Tibial nerve (tissue), 4 donors: ENCODE data around the gene DCXR. TPM values are rescaled to one million over a fixed set of nuclear protein-coding genes. Genes with fewer than 3 reads are reported as not detected.

Source experiments
- DNase-seq, 2 donors: peaks; one replicate each; pipeline ENCODE4 v3.0.0-alpha.2; 2019; ENCODE audit warnings: low spot score in 2 of 2
- H3K27ac ChIP-seq, 4 donors: fragments of 200-600 bp; sonication (generic) in 3 of 4; one replicate each; pipeline ENCODE4 v1.5.1; 2017 to 2019; ENCODE audit warnings: mild to moderate bottlenecking in 1 of 4
- H3K27me3 ChIP-seq, 2 donors: fragments of 200-600 bp; sonication (generic) in 1 of 2; one replicate each; pipeline versions ENCODE4 v1.5.1 to v1.6.0; 2017 to 2019
- H3K36me3 ChIP-seq, 3 donors: fragments of 200-600 bp; sonication (generic); one replicate each; pipeline ENCODE4 v1.5.1; 2018 to 2019
- H3K4me1 ChIP-seq, 4 donors: fragments of 200-600 bp; sonication (generic) in 3 of 4; one replicate each; pipeline ENCODE4 v1.5.1; 2017 to 2019
- H3K4me3 ChIP-seq, 4 donors: fragments of 200-600 bp; sonication (generic) in 3 of 4; one replicate each; pipeline ENCODE4 v1.5.1; 2017 to 2019; ENCODE audit warnings: mild to moderate bottlenecking in 1 of 4, moderate library complexity in 1 of 4
- H3K9me3 ChIP-seq, 4 donors: fragments of 200-600 bp; sonication (generic) in 3 of 4; one replicate each; pipeline ENCODE4 v1.5.1; 2017 to 2019
- EP300 ChIP-seq, 2 donors: sonication (generic); formaldehyde crosslinking; IDR thresholded peaks; one replicate each; pipeline ENCODE4 v1.6.1; 2017; ENCODE audit warnings: antibody characterized with exemption in 2 of 2, mild to moderate bottlenecking in 1 of 2
- POLR2A ChIP-seq, 2 donors: fragments of 450-650 bp; IDR thresholded peaks; one replicate each; pipeline ENCODE4 v1.6.1; 2017; ENCODE audit warnings: antibody characterized with exemption in 2 of 2, mild to moderate bottlenecking in 2 of 2, moderate library complexity in 2 of 2
- WGBS, 2 donors: methylation state at CpG; one replicate each; pipeline ENCODE4 v1.1.5; 2018; 5-methylcytosine and 5-hydroxymethylcytosine counted together
- total RNA-seq, 4 donors: library from RNA; depleted of rRNA; stranded (reverse); fragments of >200 nt; gene quantifications; one replicate each; pipeline ENCODE4 v1.1.0, GENCODE V29; 2016
- TF ChIP-seq, protein P1 (sequence below), 5 experiments: fragments of 200-600 bp in 3 of 5; fragments of 450-650 bp in 2 of 5; sonication (generic) in 3 of 5; IDR thresholded peaks; one replicate each; pipeline ENCODE4 v1.5.1; 2016 to 2019; ENCODE audit warnings: antibody characterized with exemption in 5 of 5, mild to moderate bottlenecking in 3 of 5, moderate library complexity in 2 of 5

The DCXR gene
- total RNA-seq, 4 donors from 2014 or later: 236 to 347 (median 269) TPM

GRCh38 chr17:81991684-81992305 is 45.7 kb downstream of the DCXR start:
- Histone ChIP-seq H3K27ac (peak overlapping the region in 2 of 4 donors; percentile 33 to 71), H3K9me3 (no peaks in the 10 kb centered on the region), H3K4me3 (peak overlapping the region in 2 of 4 donors; percentile 19 to 26), H3K36me3 (peaks cover 0 to 41% (median 0%) of the 10 kb centered on the region in 3 donors), H3K27me3 (no peaks in the 10 kb centered on the region), H3K4me1 (peaks cover 0 to 51% (median 27%) of the 10 kb centered on the region in 4 donors)
- TF ChIP-seq POLR2A (IDR thresholded peaks at IDR 0.05) (no peak), EP300 (IDR thresholded peaks at IDR 0.05) (peak in 1 of 2 donors; percentile 39)
- TF ChIP-seq, protein P1, sequence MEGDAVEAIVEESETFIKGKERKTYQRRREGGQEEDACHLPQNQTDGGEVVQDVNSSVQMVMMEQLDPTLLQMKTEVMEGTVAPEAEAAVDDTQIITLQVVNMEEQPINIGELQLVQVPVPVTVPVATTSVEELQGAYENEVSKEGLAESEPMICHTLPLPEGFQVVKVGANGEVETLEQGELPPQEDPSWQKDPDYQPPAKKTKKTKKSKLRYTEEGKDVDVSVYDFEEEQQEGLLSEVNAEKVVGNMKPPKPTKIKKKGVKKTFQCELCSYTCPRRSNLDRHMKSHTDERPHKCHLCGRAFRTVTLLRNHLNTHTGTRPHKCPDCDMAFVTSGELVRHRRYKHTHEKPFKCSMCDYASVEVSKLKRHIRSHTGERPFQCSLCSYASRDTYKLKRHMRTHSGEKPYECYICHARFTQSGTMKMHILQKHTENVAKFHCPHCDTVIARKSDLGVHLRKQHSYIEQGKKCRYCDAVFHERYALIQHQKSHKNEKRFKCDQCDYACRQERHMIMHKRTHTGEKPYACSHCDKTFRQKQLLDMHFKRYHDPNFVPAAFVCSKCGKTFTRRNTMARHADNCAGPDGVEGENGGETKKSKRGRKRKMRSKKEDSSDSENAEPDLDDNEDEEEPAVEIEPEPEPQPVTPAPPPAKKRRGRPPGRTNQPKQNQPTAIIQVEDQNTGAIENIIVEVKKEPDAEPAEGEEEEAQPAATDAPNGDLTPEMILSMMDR (IDR thresholded peaks at IDR 0.05): peak in 1 of 5 experiments; percentile 17
- WGBS, 2 donors: 33% methylated on average over 15 to 28 of the region's 31 CpGs
- peak in 1 of 2 donors; percentile 41 for DNase-seq

DNA sequence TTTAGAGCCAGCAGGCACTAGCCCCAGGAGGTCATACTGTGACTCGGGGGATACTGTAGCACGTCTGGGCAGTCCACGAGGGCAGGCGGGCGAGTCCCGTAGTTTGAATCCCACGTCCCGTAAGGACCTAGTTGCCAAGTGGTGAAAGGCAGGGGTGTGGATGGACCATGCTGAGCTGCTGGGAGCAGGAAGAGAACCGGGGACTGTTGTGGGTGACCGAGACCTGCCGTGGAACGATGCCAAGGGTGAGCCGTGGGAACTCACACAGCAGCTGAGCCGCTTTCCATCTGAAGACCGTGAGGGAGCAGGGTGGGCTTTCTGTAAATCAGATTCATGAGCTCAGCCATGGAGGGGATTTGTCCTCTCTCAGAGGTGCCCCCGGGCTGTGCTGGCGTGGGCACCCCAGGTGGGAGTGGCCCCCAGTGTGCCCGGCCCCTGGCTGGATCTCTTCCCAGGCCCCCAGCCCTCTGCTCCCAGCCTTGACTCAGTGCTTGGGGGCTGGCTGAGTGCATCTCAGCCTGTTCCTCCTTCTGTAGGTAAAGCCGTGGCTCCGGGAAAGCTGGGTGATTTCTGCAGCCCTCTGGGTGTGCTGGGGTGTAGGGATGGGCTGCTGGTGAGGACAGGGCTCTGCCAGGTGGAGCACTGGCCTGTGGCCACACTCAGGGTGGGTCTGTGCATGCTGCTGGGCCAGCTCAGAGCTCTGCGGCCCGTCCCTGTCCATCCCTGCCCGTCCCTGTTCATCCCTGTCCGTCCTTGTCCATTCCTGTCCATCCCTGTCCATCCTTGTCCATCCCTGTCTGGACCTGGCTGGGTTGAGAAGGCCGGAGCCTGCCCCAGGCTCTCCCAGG is 46.4 kb downstream of the DCXR start:
- no peaks in the 10 kb centered on the region for H3K27me3 ChIP-seq
- peaks cover 0 to 51% (median 27%) of the 10 kb centered on the region in 4 donors for H3K4me1 ChIP-seq
- H3K36me3 ChIP-seq: peaks cover 0 to 41% (median 0%) of the 10 kb centered on the region in 3 donors
- WGBS, 2 donors: 82 to 87% methylated on average over 20 to 21 of the region's 25 CpGs
- H3K27ac ChIP-seq: peak overlapping the region in 2 of 4 donors; percentile 33 to 71
- DNase-seq: no peak
- H3K4me3 ChIP-seq: peak overlapping the region in 1 of 4 donors; percentile 26
- no peaks in the 10 kb centered on the region for H3K9me3 ChIP-seq
- TF ChIP-seq POLR2A (IDR thresholded peaks at IDR 0.05) (no peak), EP300 (IDR thresholded peaks at IDR 0.05) (no peak)
- TF ChIP-seq, protein P1 (IDR thresholded peaks at IDR 0.05): no peak

GRCh38 chr17:81987161-81987770 is 50.2 kb downstream of the DCXR start:
- WGBS, 2 donors: 87 to 92% methylated on average over 26 of the region's 26 CpGs
- Histone ChIP-seq H3K4me3 (no peak overlapping the region), H3K4me1 (peaks cover 0 to 16% (median 10%) of the 10 kb centered on the region in 4 donors), H3K27ac (no peak overlapping the region), H3K36me3 (peaks cover 0 to 70% (median 0%) of the 10 kb centered on the region in 3 donors), H3K9me3 (no peaks in the 10 kb centered on the region), H3K27me3 (no peaks in the 10 kb centered on the region)
- no peak for DNase-seq
- TF ChIP-seq POLR2A (IDR thresholded peaks at IDR 0.05) (no peak), EP300 (IDR thresholded peaks at IDR 0.05) (no peak)
- TF ChIP-seq, protein P1 (IDR thresholded peaks at IDR 0.05): no peak

DNA sequence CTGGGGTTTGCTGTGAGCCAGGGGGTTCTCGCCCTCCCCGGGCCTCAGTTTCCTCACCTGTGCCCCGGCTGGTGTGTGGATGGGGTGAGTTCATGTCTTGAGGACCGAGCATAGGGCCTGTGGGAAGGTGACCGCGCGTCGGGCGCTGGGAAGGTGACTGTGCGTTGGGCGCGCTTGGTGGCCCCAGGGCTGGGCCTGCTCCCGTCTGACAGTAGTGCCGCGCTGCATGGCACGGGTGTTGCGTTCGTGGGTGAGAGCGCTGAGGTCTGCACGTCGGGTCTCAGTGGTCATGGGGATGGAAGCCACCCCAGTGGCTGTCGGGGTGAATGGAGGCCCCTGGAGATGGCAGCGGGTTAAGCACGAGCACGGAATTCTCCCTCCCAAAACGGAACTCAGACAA is 50.9 kb downstream of the DCXR start:
- DNase-seq: no peak
- peaks cover 0 to 9% (median 6%) of the 10 kb centered on the region in 4 donors for H3K4me1 ChIP-seq
- H3K4me3 ChIP-seq: no peak overlapping the region
- H3K27me3 ChIP-seq: no peaks in the 10 kb centered on the region
- no peak overlapping the region for H3K27ac ChIP-seq
- TF ChIP-seq POLR2A (IDR thresholded peaks at IDR 0.05) (no peak), EP300 (IDR thresholded peaks at IDR 0.05) (no peak)
- TF ChIP-seq, protein P1 (IDR thresholded peaks at IDR 0.05): no peak
- WGBS, 2 donors: 94 to 95% methylated on average over 26 of the region's 26 CpGs
- no peaks in the 10 kb centered on the region for H3K9me3 ChIP-seq
- H3K36me3 ChIP-seq: peaks cover 0 to 76% (median 0%) of the 10 kb centered on the region in 3 donors

Other genes starting within 250 kb of the DCXR start
- gene GCGR, start 233.5 kb downstream of the DCXR start, total RNA-seq: 10 to 100 TPM in 2 of 4 donors, 1 to 10 TPM in 2; 1.8 to 14.7 (median 8.1) TPM
- gene MCRIP1, start 204.4 kb downstream of the DCXR start, total RNA-seq: 100 to 1,000 TPM in 1 of 4 donors, 10 to 100 TPM in 3; 78.7 to 105 (median 92.5) TPM
- 1 to 10 TPM in 1 of 4 donors, not detected in 3; 2.6 TPM for gene PPP1R27, start 202.6 kb downstream of the DCXR start, total RNA-seq
- 100 to 1,000 TPM; 385 to 594 (median 472) TPM for gene P4HB, start 177.2 kb downstream of the DCXR start, total RNA-seq
- 100 to 1,000 TPM; 190 to 484 (median 237) TPM for gene ARHGDIA, start 166.4 kb downstream of the DCXR start, total RNA-seq
- 10 to 100 TPM; 44.5 to 67.2 (median 63.5) TPM for gene ALYREF, start 146.1 kb downstream of the DCXR start, total RNA-seq
- gene ANAPC11, start 146.0 kb downstream of the DCXR start, total RNA-seq: 100 to 1,000 TPM in 3 of 4 donors, 10 to 100 TPM in 1; 95.4 to 116 (median 106) TPM
- 1 to 10 TPM in 3 of 4 donors, not detected in 1; 4.2 to 8.7 (median 5.4) TPM for gene NPB, start 135.5 kb downstream of the DCXR start, total RNA-seq
- gene PCYT2, start 126.3 kb downstream of the DCXR start, total RNA-seq: 10 to 100 TPM; 36.0 to 64.9 (median 46.6) TPM
- gene SIRT7, start 119.5 kb downstream of the DCXR start, total RNA-seq: 10 to 100 TPM; 22.3 to 42.2 (median 30.7) TPM
- gene MAFG, start 110.0 kb downstream of the DCXR start, total RNA-seq: 10 to 100 TPM; 17.9 to 25.5 (median 22.5) TPM
- gene PYCR1, start 100.4 kb downstream of the DCXR start, total RNA-seq: 1 to 10 TPM; 6.3 to 9.9 (median 6.9) TPM
- gene MYADML2, start 90.5 kb downstream of the DCXR start, total RNA-seq: not detected
- not detected for gene NOTUM, start 76.5 kb downstream of the DCXR start, total RNA-seq
- 10 to 100 TPM; 32.9 to 82.8 (median 55.6) TPM for gene ASPSCR1, start 60.1 kb downstream of the DCXR start, total RNA-seq
- 100 to 1,000 TPM in 1 of 4 donors, 10 to 100 TPM in 3; 69.9 to 143 (median 78.0) TPM for gene CENPX, start 14.8 kb downstream of the DCXR start, total RNA-seq
- gene LRRC45, start 14.4 kb downstream of the DCXR start, total RNA-seq: 10 to 100 TPM; 13.1 to 25.8 (median 15.3) TPM
- 10 to 100 TPM in 1 of 4 donors, 1 to 10 TPM in 3; 2.4 to 14.7 (median 5.4) TPM for gene RAC3, start 6.0 kb downstream of the DCXR start, total RNA-seq
- 10 to 100 TPM; 43.5 to 70.2 (median 64.4) TPM for gene RFNG, start 14.1 kb upstream of the DCXR start, total RNA-seq
- gene GPS1, start 14.2 kb upstream of the DCXR start, total RNA-seq: 100 to 1,000 TPM in 2 of 4 donors, 10 to 100 TPM in 2; 74.9 to 134 (median 92.9) TPM
- gene DUS1L, start 28.1 kb upstream of the DCXR start, total RNA-seq: 100 to 1,000 TPM in 2 of 4 donors, 10 to 100 TPM in 2; 85.2 to 179 (median 106) TPM
- 100 to 1,000 TPM; 129 to 319 (median 160) TPM for gene FASN, start 60.5 kb upstream of the DCXR start, total RNA-seq
- 10 to 100 TPM; 33.5 to 91.2 (median 47.9) TPM for gene CCDC57, start 175.1 kb upstream of the DCXR start, total RNA-seq
- gene SLC16A3, start 191.3 kb upstream of the DCXR start, total RNA-seq: 10 to 100 TPM; 10.5 to 36.0 (median 21.4) TPM
- gene CSNK1D, start 236.0 kb upstream of the DCXR start, total RNA-seq: 100 to 1,000 TPM in 3 of 4 donors, 10 to 100 TPM in 1; 93.9 to 160 (median 124) TPM